Endodermal cell (in vitro differentiated cells): ENCODE data around the gene GNMT. TPM values are rescaled to one million over a fixed set of nuclear protein-coding genes. Genes with fewer than 3 reads are reported as not detected.

Experiments
- DNase-seq: peaks from one replicate; pipeline ENCODE4 v3.0.0-alpha.2; 2017
- H3K27ac ChIP-seq: 2 replicates; pipeline ENCODE4 v1.5.1; 2013; ENCODE audit warnings: mild to moderate bottlenecking, low read depth, low read length, moderate library complexity
- H3K27me3 ChIP-seq: 2 replicates; pipeline ENCODE4 v1.6.1; 2013; ENCODE audit warnings: mild to moderate bottlenecking, low read length, moderate library complexity; ENCODE audit not compliant: insufficient read depth, control insufficient read depth, poor library complexity, severe bottlenecking
- H3K36me3 ChIP-seq: 2 replicates; pipeline ENCODE4 v1.7.0; 2013; ENCODE audit warnings: mild to moderate bottlenecking, low read length, moderate library complexity; ENCODE audit not compliant: control insufficient read depth, insufficient read depth
- H3K4me1 ChIP-seq: one replicate; pipeline ENCODE4 v1.7.0; 2013; ENCODE audit warnings: low read length; ENCODE audit not compliant: control insufficient read depth, insufficient read depth
- H3K4me3 ChIP-seq: 2 replicates; pipeline ENCODE4 v1.5.1; 2013; ENCODE audit warnings: mild to moderate bottlenecking, low read length, moderate library complexity
- H3K9ac ChIP-seq: 2 replicates; pipeline ENCODE4 v1.6.1; 2013; ENCODE audit warnings: mild to moderate bottlenecking, low read length, moderate library complexity; ENCODE audit not compliant: poor library complexity, severe bottlenecking; ENCODE audit errors: extremely low read depth
- H3K9me3 ChIP-seq: 2 replicates; pipeline ENCODE4 v1.6.1; 2013; ENCODE audit warnings: mild to moderate bottlenecking, low read length, moderate library complexity; ENCODE audit not compliant: control insufficient read depth
- H3K27ac Mint-ChIP-seq: 2 replicates; pipeline ENCODE4 v1.8.0; 2020; ENCODE audit warnings: mixed read lengths
- H3K27me3 Mint-ChIP-seq: 2 replicates; pipeline ENCODE4 v1.8.0; 2021; ENCODE audit warnings: mild to moderate bottlenecking, mixed read lengths; ENCODE audit not compliant: insufficient read depth
- H3K36me3 Mint-ChIP-seq: 2 replicates; pipeline ENCODE4 v1.8.0; 2020; ENCODE audit warnings: low read depth, mixed read lengths
- H3K4me1 Mint-ChIP-seq: 2 replicates; pipeline ENCODE4 v1.8.0; 2020; ENCODE audit warnings: mixed read lengths
- H3K4me3 Mint-ChIP-seq: 2 replicates; pipeline ENCODE4 v1.8.0; 2020; ENCODE audit warnings: mild to moderate bottlenecking, moderate library complexity, mixed read lengths
- H3K9me3 Mint-ChIP-seq: 2 replicates; pipeline ENCODE4 v1.8.0; 2020; ENCODE audit warnings: mild to moderate bottlenecking, mixed read lengths
- WGBS, 2 experiments: methylation state at CpG; one replicate each; pipeline versions ENCODE4 v1.1.5 to v1.1.7; 2013; ENCODE audit warnings: missing lambda C conversion rate in 2 of 2, mixed read lengths in 1 of 2; ENCODE audit not compliant: insufficient coverage in 1 of 2, insufficient read length in 1 of 2; 5-methylcytosine and 5-hydroxymethylcytosine counted together
- total RNA-seq, 2 donors: library from RNA; stranded (reverse); fragmentation: NEBNext Ultra II Directional in 1 of 2; extraction: Animal tissue kit (Norgen Biotek cat#: 25700) in 1 of 2; gene quantifications; 2 replicates in 1 of 2; 3 replicates in 1 of 2; pipeline ENCODE4 v1.2.1, GENCODE V29; 2021
- TF ChIP-seq, protein P1 (sequence below): fragments of 200-600 bp; sonication (generic); conservative IDR thresholded peaks from 2 replicates; pipeline ENCODE4 v1.5.0; 2021; ENCODE audit warnings: antibody characterized with exemption, mild to moderate bottlenecking

The GNMT gene
- total RNA-seq, 2 donors from 2014 or later: 0.75 to 0.84 TPM

DNA sequence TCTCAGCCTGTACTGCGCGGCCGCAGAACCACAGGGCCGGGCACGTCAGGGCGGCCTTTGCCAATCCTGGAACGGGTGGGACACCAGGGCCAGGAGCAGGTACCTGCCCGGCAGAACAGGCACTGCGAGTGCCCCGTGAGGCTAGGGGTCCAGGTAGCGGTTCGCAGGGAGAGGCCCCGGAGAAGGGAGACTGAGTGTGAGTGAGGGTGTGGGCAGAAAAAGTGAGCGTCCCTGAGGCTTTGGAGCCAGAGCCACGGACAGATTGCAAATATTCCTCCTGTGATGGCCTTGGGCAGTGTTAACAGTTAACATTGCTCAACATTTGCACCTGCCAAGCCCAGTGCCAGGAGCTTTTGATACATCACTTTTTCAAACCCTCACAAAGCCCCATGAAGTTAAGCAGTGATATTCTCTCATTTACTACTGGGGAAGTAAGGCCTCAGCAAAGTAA is 491 bp downstream of the GNMT start:
- Histone ChIP-seq H3K27ac (no peak overlapping the region), H3K9ac (no peak overlapping the region), H3K36me3 (no peaks in the 10 kb centered on the region), H3K27me3 (peaks cover 28% of the 10 kb centered on the region), H3K4me3 (peak overlapping the region; percentile 83), H3K9me3 (no peaks in the 10 kb centered on the region), H3K4me1 (no peaks in the 10 kb centered on the region)
- peak overlapping the region; percentile 66 for H3K4me3 Mint-ChIP-seq
- H3K27ac Mint-ChIP-seq: no peak overlapping the region
- H3K36me3 Mint-ChIP-seq: peaks cover 20% of the 10 kb centered on the region
- H3K9me3 Mint-ChIP-seq: no peaks in the 10 kb centered on the region
- 41 to 61% methylated on average over 7 to 15 of the region's 15 CpGs for WGBS, 2 experiments
- peaks cover 33% of the 10 kb centered on the region for H3K27me3 Mint-ChIP-seq
- DNase-seq: no peak
- peaks cover 6% of the 10 kb centered on the region for H3K4me1 Mint-ChIP-seq
- TF ChIP-seq, protein P1, sequence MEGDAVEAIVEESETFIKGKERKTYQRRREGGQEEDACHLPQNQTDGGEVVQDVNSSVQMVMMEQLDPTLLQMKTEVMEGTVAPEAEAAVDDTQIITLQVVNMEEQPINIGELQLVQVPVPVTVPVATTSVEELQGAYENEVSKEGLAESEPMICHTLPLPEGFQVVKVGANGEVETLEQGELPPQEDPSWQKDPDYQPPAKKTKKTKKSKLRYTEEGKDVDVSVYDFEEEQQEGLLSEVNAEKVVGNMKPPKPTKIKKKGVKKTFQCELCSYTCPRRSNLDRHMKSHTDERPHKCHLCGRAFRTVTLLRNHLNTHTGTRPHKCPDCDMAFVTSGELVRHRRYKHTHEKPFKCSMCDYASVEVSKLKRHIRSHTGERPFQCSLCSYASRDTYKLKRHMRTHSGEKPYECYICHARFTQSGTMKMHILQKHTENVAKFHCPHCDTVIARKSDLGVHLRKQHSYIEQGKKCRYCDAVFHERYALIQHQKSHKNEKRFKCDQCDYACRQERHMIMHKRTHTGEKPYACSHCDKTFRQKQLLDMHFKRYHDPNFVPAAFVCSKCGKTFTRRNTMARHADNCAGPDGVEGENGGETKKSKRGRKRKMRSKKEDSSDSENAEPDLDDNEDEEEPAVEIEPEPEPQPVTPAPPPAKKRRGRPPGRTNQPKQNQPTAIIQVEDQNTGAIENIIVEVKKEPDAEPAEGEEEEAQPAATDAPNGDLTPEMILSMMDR: no peak

DNA sequence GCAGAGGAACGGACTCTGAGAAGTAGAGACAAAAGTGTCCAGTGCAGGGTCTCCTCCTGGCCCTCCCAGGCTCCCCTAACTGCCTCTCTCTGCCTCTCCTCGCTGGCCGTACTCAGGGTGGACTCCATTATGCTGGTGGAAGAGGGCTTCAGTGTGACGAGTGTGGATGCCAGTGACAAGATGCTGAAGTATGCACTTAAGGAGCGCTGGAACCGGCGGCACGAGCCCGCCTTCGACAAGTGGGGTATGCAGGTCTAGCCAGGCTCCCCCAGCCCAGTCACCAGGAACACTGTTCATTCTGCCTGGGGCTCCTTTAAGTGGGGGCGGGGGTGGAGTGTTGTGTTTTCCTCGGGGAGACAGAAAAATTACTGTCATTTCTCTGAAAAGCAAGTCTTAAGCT is 1.5 kb downstream of the GNMT start:
- H3K27me3 Mint-ChIP-seq: peaks cover 33% of the 10 kb centered on the region
- no peaks in the 10 kb centered on the region for H3K9me3 ChIP-seq
- H3K27ac ChIP-seq: no peak overlapping the region
- WGBS, 2 experiments: 92 to 95% methylated on average over 9 to 12 of the region's 12 CpGs
- no peaks in the 10 kb centered on the region for H3K4me1 ChIP-seq
- peaks cover 25% of the 10 kb centered on the region for H3K36me3 Mint-ChIP-seq
- no peak overlapping the region for H3K4me3 ChIP-seq
- H3K4me3 Mint-ChIP-seq: no peak overlapping the region
- no peak overlapping the region for H3K27ac Mint-ChIP-seq
- H3K4me1 Mint-ChIP-seq: peaks cover 6% of the 10 kb centered on the region
- TF ChIP-seq, protein P1: no peak
- H3K36me3 ChIP-seq: no peaks in the 10 kb centered on the region
- no peak overlapping the region for H3K9ac ChIP-seq
- DNase-seq: no peak
- no peaks in the 10 kb centered on the region for H3K9me3 Mint-ChIP-seq
- peaks cover 28% of the 10 kb centered on the region for H3K27me3 ChIP-seq

DNA sequence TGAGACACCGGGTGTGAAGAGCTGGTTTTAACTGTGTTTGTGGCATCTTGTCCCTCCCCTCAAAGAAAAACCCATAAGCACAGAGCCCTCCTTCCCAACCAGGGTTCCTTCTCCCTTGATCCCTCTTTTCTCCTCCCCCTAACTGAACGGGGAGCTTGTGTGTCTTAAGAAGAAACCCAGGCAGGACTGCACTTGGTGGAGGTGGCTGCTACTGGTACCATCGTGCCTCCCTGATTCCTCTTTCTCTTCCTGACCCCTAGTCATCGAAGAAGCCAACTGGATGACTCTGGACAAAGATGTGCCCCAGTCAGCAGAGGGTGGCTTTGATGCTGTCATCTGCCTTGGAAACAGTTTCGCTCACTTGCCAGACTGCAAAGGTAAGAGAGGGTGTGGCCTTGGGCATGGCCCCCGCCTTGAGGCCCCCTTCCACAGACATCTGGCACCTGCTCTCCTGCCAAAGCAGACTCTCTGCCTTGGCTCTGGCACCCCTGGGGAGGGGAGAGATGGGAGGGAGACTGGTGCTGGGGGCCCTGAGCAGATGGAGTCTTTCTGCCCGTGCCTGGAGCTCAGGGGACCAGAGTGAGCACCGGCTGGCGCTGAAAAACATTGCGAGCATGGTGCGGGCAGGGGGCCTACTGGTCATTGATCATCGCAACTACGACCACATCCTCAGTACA is 2.1 kb downstream of the GNMT start:
- Histone ChIP-seq H3K27me3 (peaks cover 28% of the 10 kb centered on the region), H3K4me1 (no peaks in the 10 kb centered on the region), H3K9ac (no peak overlapping the region), H3K27ac (no peak overlapping the region), H3K36me3 (no peaks in the 10 kb centered on the region), H3K4me3 (no peak overlapping the region), H3K9me3 (no peaks in the 10 kb centered on the region)
- Mint-ChIP-seq H3K27ac (no peak overlapping the region), H3K36me3 (peaks cover 29% of the 10 kb centered on the region), H3K9me3 (no peaks in the 10 kb centered on the region), H3K4me3 (no peak overlapping the region), H3K4me1 (peaks cover 6% of the 10 kb centered on the region), H3K27me3 (peaks cover 33% of the 10 kb centered on the region)
- no peak for DNase-seq
- TF ChIP-seq, protein P1: no peak
- 67 to 93% methylated on average over 2 to 13 of the region's 13 CpGs for WGBS, 2 experiments
